ENCODE measurements around the gene IFTAP. TPM values are rescaled to one million over a fixed set of nuclear protein-coding genes. Genes with fewer than 3 reads are reported as not detected.

The IFTAP gene
- polyA plus RNA-seq, 1 donor from 2014 or later, result not detected

GRCh38 chr11:36578458-36578857 lies 15.8 kb upstream of the IFTAP start:
- H3K27ac Mint-ChIP-seq, result no peak overlapping the region
- H3K4me3 Mint-ChIP-seq, result no peak overlapping the region
- H3K9me3 Mint-ChIP-seq, result peaks cover 3 to 12% (median 3%) of the 10 kb centered on the region in 3 donors
- peaks cover 19% of the 10 kb centered on the region for H3K27me3 Mint-ChIP-seq
- peaks cover 8% of the 10 kb centered on the region for H3K36me3 Mint-ChIP-seq
- H3K4me1 Mint-ChIP-seq, result no peaks in the 10 kb centered on the region

- peaks cover 6% of the 10 kb centered on the region for H3K36me3 Mint-ChIP-seq
- H3K4me1 Mint-ChIP-seq, result no peaks in the 10 kb centered on the region
- no peak overlapping the region for H3K27ac Mint-ChIP-seq
- no peak overlapping the region for H3K4me3 Mint-ChIP-seq
- peaks cover 6% of the 10 kb centered on the region for H3K27me3 Mint-ChIP-seq
- H3K9me3 Mint-ChIP-seq, result peaks cover 3 to 12% (median 3%) of the 10 kb centered on the region in 3 donors
Measured at GRCh38 chr11:36581536-36581935, 12.8 kb upstream of the IFTAP start.

GRCh38 chr11:36583667-36584066 lies 10.6 kb upstream of the IFTAP start:
- peaks cover 6% of the 10 kb centered on the region for H3K27me3 Mint-ChIP-seq
- peaks cover 3 to 12% (median 3%) of the 10 kb centered on the region in 3 donors for H3K9me3 Mint-ChIP-seq
- no peaks in the 10 kb centered on the region for H3K4me1 Mint-ChIP-seq
- peaks cover 6% of the 10 kb centered on the region for H3K36me3 Mint-ChIP-seq
- H3K4me3 Mint-ChIP-seq, result no peak overlapping the region
- H3K27ac Mint-ChIP-seq, result no peak overlapping the region

DNA sequence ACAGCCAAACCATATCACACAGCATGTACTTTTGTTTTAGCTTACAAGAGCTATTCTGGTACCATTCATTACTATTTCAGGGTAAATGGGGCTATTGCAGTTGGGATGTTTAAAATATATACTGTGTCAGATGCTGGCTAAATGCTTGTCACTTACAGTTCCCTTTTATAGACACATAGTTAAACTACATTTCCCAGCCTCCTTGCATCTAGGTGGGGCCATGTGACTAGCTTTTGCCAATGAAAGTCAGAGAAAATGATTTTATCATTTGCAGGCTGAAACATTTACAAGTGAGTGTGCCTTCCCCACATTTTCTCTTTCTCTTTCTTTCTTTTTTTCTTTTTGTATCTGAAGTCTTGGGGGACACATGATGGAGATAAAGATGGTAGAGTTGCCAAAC lies 7.8 kb upstream of the IFTAP start:
- Mint-ChIP-seq H3K36me3 (no peaks in the 10 kb centered on the region), H3K27ac (no peak overlapping the region), H3K4me1 (no peaks in the 10 kb centered on the region), H3K27me3 (peaks cover 7% of the 10 kb centered on the region), H3K4me3 (no peak overlapping the region), H3K9me3 (peaks cover 3 to 8% (median 3%) of the 10 kb centered on the region in 3 donors)

- H3K4me1 Mint-ChIP-seq, result no peaks in the 10 kb centered on the region
- peaks cover 13% of the 10 kb centered on the region for H3K27me3 Mint-ChIP-seq
- H3K27ac Mint-ChIP-seq, result no peak overlapping the region
- no peak overlapping the region for H3K4me3 Mint-ChIP-seq
- H3K36me3 Mint-ChIP-seq, result no peaks in the 10 kb centered on the region
- H3K9me3 Mint-ChIP-seq, result no peaks in the 10 kb centered on the region
Measured at GRCh38 chr11:36588099-36588498, 6.2 kb upstream of the IFTAP start.

- Mint-ChIP-seq H3K9me3 (no peaks in the 10 kb centered on the region), H3K36me3 (no peaks in the 10 kb centered on the region), H3K27me3 (peaks cover 26% of the 10 kb centered on the region), H3K27ac (no peak overlapping the region), H3K4me3 (no peak overlapping the region), H3K4me1 (peaks cover 4 to 5% (median 5%) of the 10 kb centered on the region in 3 donors)
Measured at GRCh38 chr11:36590513-36590912, 3.8 kb upstream of the IFTAP start.

DNA sequence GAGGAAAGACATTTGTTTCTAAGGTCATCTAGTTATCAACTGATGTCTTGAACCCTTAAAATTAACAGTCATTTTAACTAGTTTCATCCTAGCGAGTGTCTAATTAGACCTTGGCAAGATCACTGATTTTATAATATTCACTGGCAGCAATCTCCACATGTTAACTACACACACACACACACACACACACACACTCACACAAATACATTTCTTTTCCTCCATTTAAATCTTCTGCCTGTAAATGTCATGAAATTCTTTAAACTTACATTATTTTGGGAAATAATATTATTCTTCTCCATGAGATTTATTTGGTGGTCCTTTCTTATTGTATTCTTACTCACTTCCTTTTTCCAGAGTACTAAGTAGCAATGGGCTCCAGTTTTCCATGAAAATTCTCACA lies 2.9 kb upstream of the IFTAP start:
- H3K36me3 Mint-ChIP-seq, result no peaks in the 10 kb centered on the region
- no peak overlapping the region for H3K27ac Mint-ChIP-seq
- peaks cover 26% of the 10 kb centered on the region for H3K27me3 Mint-ChIP-seq
- H3K4me1 Mint-ChIP-seq, result peaks cover 4 to 5% (median 5%) of the 10 kb centered on the region in 3 donors
- no peaks in the 10 kb centered on the region for H3K9me3 Mint-ChIP-seq
- H3K4me3 Mint-ChIP-seq, result no peak overlapping the region

DNA sequence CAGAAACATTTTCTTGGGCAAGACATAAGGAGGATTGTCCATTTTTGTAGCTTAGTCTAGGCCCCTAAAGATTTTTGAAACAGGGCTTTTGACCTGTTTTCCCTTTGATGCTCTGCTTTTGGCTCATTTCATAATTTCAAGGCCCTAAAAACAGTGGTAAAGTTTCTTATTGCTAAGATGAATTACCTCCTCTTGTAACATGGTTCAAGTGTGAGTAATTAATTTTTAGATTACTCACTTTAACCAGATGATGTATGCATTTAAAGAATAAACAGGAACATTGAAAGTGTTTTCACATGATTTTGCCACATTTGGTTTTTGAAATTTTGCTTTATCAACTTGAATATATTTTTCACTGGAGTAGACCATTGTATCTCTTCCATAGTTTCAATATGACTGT lies 2.6 kb downstream of the IFTAP start:
- H3K27me3 Mint-ChIP-seq, result peaks cover 28% of the 10 kb centered on the region

DNA sequence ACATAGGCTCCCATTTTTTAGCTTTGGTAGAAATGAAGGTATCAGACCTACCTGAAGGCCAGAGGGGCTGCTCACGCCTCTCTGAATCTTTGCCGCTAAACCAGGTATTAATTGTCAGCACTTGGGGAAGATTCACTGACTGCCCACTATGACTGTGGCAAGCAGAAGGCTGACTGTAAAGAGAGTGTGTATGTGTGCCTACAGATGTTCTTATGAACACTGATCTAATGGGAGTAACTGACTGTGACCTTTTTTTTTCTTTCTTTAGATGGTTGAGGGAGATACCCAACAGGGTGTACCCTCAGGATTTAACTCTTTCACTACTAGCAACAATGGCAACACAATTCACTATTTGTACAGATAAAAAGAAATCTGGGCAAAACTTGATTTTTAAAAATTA lies 3.7 kb downstream of the IFTAP start, which contains the start of gene RAG2:
Gene RAG2, minus strand, starts transcription at position 186 of the 400 bp plus-strand sequence. CDS start 4,068 bp downstream, outside the sequence.
- Mint-ChIP-seq H3K27ac (no peak within 1 kb of the TSS), H3K9me3 (no peaks in the 10 kb centered on the region), H3K27me3 (peaks cover 28% of the 10 kb centered on the region), H3K4me1 (peaks cover 4 to 5% (median 5%) of the 10 kb centered on the region in 3 donors), H3K4me3 (no peak within 1 kb of the TSS), H3K36me3 (no peaks in the 10 kb centered on the region)

More for the DNA sequence above, 2.6 kb downstream of the IFTAP start:
- Mint-ChIP-seq H3K36me3 (no peaks in the 10 kb centered on the region), H3K4me1 (peaks cover 4 to 5% (median 5%) of the 10 kb centered on the region in 3 donors), H3K9me3 (no peaks in the 10 kb centered on the region), H3K4me3 (no peak overlapping the region), H3K27ac (no peak overlapping the region)

DNA sequence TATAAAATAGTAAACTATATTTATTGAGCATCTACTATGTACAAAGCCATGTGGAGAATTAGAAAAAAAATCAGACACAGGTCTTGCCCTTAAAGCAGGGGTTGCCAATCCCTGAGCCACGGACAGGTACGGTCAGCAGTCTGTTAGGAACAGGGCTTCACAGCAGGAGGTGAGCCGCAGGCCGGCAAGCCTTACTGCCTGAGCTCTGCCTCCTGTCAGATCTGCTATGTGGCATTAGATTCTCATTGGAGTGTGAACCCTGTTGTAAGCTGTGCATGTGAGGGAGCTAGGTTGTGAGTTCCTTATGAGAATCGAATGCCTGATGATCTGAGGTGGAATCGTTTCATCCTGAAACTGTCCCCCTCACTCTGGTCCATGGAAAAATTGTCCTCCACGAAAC lies 5.9 kb downstream of the IFTAP start:
- Mint-ChIP-seq H3K4me3 (no peak overlapping the region), H3K27me3 (peaks cover 27% of the 10 kb centered on the region), H3K9me3 (no peaks in the 10 kb centered on the region), H3K27ac (no peak overlapping the region), H3K36me3 (no peaks in the 10 kb centered on the region), H3K4me1 (no peaks in the 10 kb centered on the region)

- no peaks in the 10 kb centered on the region for H3K4me1 Mint-ChIP-seq
- H3K27me3 Mint-ChIP-seq, result peaks cover 28% of the 10 kb centered on the region
- H3K4me3 Mint-ChIP-seq, result no peak overlapping the region
- no peaks in the 10 kb centered on the region for H3K36me3 Mint-ChIP-seq
- no peaks in the 10 kb centered on the region for H3K9me3 Mint-ChIP-seq
- no peak overlapping the region for H3K27ac Mint-ChIP-seq
Measured at GRCh38 chr11:36601155-36601554, 6.9 kb downstream of the IFTAP start.

DNA sequence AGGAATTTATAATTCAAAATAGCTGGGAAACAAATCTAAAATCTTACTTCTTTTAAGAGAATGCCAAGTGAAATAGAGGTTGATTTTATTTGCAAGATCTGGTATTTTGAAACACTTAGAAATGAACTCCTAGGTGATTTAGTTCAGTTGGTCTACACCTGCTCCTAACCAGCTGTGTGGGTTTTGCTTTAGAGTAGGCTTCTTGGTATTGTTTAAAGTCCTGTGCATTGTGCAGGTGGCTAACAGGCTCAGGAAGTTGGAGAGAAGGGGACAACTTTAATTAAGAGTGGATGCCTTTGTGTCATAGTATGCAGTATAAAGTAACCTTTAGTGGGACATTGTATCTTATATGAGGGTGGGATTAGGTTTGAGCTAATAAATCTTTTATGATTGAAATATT lies 7.8 kb downstream of the IFTAP start:
- Mint-ChIP-seq H3K4me3 (no peak overlapping the region), H3K36me3 (no peaks in the 10 kb centered on the region), H3K9me3 (no peaks in the 10 kb centered on the region), H3K4me1 (no peaks in the 10 kb centered on the region), H3K27me3 (peaks cover 28% of the 10 kb centered on the region), H3K27ac (no peak overlapping the region)

DNA sequence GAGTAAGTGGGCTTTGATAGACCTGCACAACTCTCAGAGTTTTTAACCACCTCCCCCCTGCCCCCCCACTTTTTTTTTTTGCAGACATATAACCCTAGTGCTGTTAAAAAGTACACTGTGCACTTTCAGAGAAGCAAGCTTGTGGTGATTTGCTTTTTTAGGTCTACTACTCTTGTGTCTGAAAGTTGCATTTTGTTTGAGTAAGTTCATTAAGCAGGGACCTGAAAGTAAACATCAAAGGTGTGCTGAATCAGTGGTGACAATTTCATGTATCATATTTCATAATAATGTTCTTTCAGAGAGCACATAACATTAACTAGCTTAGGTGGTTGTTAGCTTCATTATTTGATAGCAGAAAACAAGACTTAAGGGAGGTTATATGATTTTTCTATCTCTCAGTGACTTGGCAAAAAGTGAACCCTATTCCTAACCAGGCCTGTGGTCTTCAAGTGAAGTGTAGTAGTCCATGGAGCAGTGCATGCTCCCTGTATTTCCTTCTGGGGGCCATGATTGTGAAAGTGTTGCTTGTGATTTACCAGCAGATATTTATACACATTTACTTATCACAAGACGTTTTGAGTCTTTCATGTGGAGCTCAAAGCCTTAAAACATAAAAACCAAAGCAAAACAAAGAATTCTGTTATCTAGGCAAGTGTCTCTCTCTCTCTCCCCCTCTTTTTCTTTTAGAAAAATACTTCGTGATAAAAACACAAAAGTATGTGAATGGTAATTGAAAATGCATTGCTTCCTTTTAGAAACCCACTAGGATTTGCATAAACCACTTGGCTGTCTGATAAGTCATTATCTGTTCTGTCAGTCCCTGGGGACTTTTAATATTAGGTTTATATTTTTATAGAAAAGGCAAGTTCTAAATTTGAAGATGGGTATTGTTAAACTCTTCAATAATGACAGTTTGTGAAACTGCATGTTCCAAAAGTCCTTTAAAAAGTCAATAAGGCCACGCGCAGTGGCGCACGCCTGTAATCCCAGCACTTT lies 11.2 kb downstream of the IFTAP start:
- no peaks in the 10 kb centered on the region for H3K4me1 Mint-ChIP-seq
- H3K9me3 Mint-ChIP-seq, result no peaks in the 10 kb centered on the region
- H3K27me3 Mint-ChIP-seq, result peaks cover 26% of the 10 kb centered on the region
- H3K36me3 Mint-ChIP-seq, result no peaks in the 10 kb centered on the region
- no peak overlapping the region for H3K4me3 Mint-ChIP-seq
- no peak overlapping the region for H3K27ac Mint-ChIP-seq

DNA sequence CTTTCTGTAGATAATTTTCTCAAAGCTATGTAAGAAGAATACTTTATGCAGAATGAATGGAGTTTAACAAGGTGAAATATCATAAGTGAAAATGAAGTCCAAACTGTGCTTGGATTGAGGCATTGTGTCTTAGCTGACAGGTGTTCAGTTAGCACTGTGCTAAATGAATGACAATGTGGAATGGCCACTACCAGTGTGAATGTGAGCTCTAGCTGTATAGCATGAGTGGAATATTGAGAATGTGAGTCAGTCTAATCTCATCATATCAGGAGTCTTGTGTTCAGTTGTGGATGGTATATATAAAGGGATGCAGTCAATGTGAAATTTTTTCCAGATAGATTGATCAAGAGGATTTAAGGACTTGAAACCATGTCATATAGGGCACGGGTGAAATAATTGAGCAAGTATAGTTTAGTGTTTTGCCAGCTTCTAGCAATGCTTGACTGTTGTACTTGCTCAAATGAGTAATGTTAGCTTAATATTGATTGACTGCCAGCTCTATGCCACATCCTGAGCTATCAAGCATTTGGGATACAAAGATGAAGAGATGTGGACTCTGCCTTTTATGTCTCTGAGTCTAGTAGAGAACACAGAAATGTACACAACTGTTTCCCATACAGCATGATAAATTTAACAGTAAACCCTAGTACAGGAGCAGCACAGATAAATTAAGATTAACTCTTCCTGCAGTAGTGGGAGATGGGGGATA lies 14.3 kb downstream of the IFTAP start:
- H3K9me3 Mint-ChIP-seq, result no peaks in the 10 kb centered on the region
- H3K4me3 Mint-ChIP-seq, result no peak overlapping the region
- H3K27me3 Mint-ChIP-seq, result peaks cover 24% of the 10 kb centered on the region
- no peaks in the 10 kb centered on the region for H3K4me1 Mint-ChIP-seq
- H3K27ac Mint-ChIP-seq, result no peak overlapping the region
- H3K36me3 Mint-ChIP-seq, result no peaks in the 10 kb centered on the region

- no peaks in the 10 kb centered on the region for H3K36me3 Mint-ChIP-seq
- no peaks in the 10 kb centered on the region for H3K4me1 Mint-ChIP-seq
- H3K4me3 Mint-ChIP-seq, result no peak overlapping the region
- no peaks in the 10 kb centered on the region for H3K9me3 Mint-ChIP-seq
- no peak overlapping the region for H3K27ac Mint-ChIP-seq
- H3K27me3 Mint-ChIP-seq, result peaks cover 18% of the 10 kb centered on the region
Measured at GRCh38 chr11:36609383-36609782, 15.1 kb downstream of the IFTAP start.
